ENCODE data around the gene CHAT.

The CHAT gene

GRCh38 chr10:49649936-49650723 is 36.3 kb downstream of the CHAT start:
- POLR2A ChIA-PET (ENCODE audit: low non-redundant PET): no interaction called here
- no peak for DNase-seq (ENCODE audit: low spot score)
- no peak for TF ChIP-seq CTCF (conservative IDR thresholded peaks at IDR 0.05; ENCODE audit: low read depth)
- H3K27ac ChIP-seq: no peak overlapping the region
- CTCF ChIA-PET: interaction anchor here (1.0 kb wide), 1 partner anchor 55 kb away, joined by 4 read pairs; no protein-coding TSS in a partner anchor

GRCh38 chr10:49650724-49651034 is 36.8 kb downstream of the CHAT start:
- ChIA-PET CTCF (no interaction called here), POLR2A (ENCODE audit: low non-redundant PET) (no interaction called here)
- DNase-seq (ENCODE audit: low spot score): no peak
- no peak overlapping the region for H3K27ac ChIP-seq
- TF ChIP-seq CTCF (conservative IDR thresholded peaks at IDR 0.05; ENCODE audit: low read depth): no peak

GRCh38 chr10:49651039-49651835 is 37.4 kb downstream of the CHAT start:
- H3K27ac ChIP-seq: no peak overlapping the region
- ChIA-PET POLR2A (ENCODE audit: low non-redundant PET) (no interaction called here), CTCF (no interaction called here)
- DNase-seq (ENCODE audit: low spot score): no peak
- TF ChIP-seq CTCF (conservative IDR thresholded peaks at IDR 0.05; ENCODE audit: low read depth): no peak

GRCh38 chr10:49651917-49652316 is 38.1 kb downstream of the CHAT start:
- ChIA-PET CTCF (interaction anchor here (0.5 kb wide), 1 partner anchor 848 kb away, joined by 3 read pairs; no protein-coding TSS in a partner anchor), POLR2A (ENCODE audit: low non-redundant PET) (no interaction called here)
- no peak overlapping the region for H3K27ac ChIP-seq
- TF ChIP-seq CTCF (conservative IDR thresholded peaks at IDR 0.05; ENCODE audit: low read depth): no peak
- no peak for DNase-seq (ENCODE audit: low spot score)

DNA sequence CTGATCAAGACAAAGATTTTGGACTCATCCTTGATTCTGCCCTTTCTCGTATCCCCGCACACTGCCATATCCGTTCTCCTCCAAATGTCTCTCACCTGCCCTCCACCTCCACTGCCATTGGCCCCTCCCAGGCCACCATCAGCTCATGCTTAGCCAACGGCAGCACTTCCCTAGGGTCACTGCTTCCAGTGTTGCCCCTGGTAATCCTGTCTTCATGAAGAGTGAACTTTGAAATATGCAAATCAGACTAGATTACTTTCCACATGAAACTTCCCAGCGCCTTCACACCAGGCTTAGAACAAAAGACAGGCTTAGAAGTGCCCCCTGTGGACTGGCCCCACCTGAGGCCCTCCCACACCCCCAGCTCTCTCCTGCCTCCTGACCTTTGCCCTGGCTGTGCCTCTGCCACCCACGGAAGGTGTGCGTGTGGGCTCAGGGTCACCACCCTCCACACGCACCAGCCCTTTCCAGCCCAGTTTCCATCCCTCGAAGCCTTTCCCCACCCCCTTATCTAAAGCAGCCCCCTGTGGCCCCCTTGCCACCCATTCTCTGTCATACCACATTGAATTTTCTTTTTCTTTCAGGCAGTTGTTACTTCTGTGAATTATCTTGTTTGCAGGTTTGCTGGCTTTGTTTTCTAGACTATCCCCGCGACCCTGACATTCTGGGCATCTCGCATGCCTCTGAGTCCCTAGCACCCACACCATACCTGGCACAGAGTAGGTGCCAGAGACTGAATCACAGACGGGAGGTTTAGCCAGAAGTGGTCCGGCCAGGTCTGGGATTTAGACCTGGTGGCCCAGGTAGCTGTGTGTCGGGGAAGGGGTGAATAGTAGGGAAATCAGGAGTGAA is 38.8 kb downstream of the CHAT start:
- H3K27ac ChIP-seq: no peak overlapping the region
- ChIA-PET POLR2A (ENCODE audit: low non-redundant PET) (no interaction called here), CTCF (interaction anchor here (0.5 kb wide), 1 partner anchor 847 kb away, joined by 3 read pairs; no protein-coding TSS in a partner anchor)
- no peak for TF ChIP-seq CTCF (conservative IDR thresholded peaks at IDR 0.05; ENCODE audit: low read depth)
- DNase-seq (ENCODE audit: low spot score): no peak

DNA sequence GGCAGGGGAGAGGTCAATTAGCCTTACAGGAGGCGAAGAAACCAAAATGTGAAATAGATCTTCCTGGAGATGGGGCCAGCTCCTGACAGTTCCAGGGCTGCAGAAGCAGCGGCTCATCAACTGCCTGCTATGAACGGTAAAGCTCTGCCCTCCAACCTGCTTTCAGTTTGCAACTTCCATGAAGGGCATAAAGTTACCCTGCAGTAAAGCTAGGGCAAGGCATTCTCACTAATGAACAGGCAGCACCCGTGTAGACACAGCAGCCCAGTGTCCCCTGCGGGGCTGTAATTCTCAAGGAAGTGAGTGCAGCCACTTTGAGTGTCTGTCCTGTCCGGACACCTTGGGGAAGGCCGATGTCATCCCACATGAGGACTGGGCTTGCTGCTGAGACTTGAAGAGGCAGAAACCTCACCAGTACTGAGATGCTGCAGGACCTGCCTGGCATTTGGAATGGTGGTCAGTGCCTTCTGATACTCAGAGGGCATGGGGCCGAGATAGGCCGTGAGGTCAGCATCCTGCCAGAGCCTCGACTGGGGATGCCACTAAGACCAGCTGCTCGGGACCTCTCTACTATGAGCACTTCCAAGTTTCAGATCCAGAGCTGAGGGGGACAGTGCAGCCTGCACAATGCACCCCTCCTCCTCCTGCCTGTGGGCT is 39.6 kb downstream of the CHAT start:
- ChIA-PET CTCF (no interaction called here), POLR2A (ENCODE audit: low non-redundant PET) (no interaction called here)

More for the DNA sequence above, 39.6 kb downstream of the CHAT start:
- TF ChIP-seq CTCF (conservative IDR thresholded peaks at IDR 0.05; ENCODE audit: low read depth): no peak
- DNase-seq (ENCODE audit: low spot score): no peak
- H3K27ac ChIP-seq: no peak overlapping the region
